Brain microvascular endothelial cell (primary cell): ENCODE results near the gene PRRC2C.

Experiments used
- DNase-seq: peaks from one replicate; pipeline ENCODE4 v3.0.0-alpha.2; 2020
- H3K27ac ChIP-seq: fragments of 250-450 bp; sonication (Bioruptor Pico); 2 replicates; pipeline ENCODE4 v1.5.1; 2020; ENCODE audit warnings: mild to moderate bottlenecking, moderate library complexity
- H3K27me3 ChIP-seq: fragments of 250-450 bp; sonication (Bioruptor Pico); replicated peaks from 2 replicates; pipeline ENCODE4 v1.5.1; 2020; ENCODE audit warnings: mild to moderate bottlenecking
- H3K36me3 ChIP-seq: fragments of 250-450 bp; sonication (Bioruptor Pico); replicated peaks from 2 replicates; pipeline ENCODE4 v1.5.1; 2020; ENCODE audit warnings: mild to moderate bottlenecking
- H3K4me3 ChIP-seq: 2 replicates; pipeline ENCODE4 v1.5.1; 2011; ENCODE audit warnings: low read depth, mild to moderate bottlenecking, control low read depth, low read length, moderate library complexity
- CTCF ChIP-seq: IDR thresholded peaks from 2 replicates; pipeline ENCODE4 v1.5.1; 2011; ENCODE audit warnings: low read depth, mild to moderate bottlenecking, moderate library complexity, low read length, control low read depth, inconsistent platforms; ENCODE audit errors: missing control alignments
- in situ Hi-C: cut with HindIII; loops from 2 replicates; pipeline ENCODE4 v1.10.0; 2017; ENCODE audit warnings: low sequenced_read_pairs, low pct_ligation_motif_present

The PRRC2C gene

GRCh38 chr1:171636141-171636540 is 150.8 kb downstream of the PRRC2C start:
- TF ChIP-seq CTCF = no peak
- H3K27ac ChIP-seq = no peak overlapping the region
- H3K36me3 ChIP-seq = no peaks in the 10 kb centered on the region
- H3K27me3 ChIP-seq = no peaks in the 10 kb centered on the region
- in situ Hi-C loops = no loop called here
- no peak for DNase-seq
- no peak overlapping the region for H3K4me3 ChIP-seq

GRCh38 chr1:171637928-171638576 is 152.7 kb downstream of the PRRC2C start:
- Histone ChIP-seq H3K4me3 (no peak overlapping the region), H3K36me3 (no peaks in the 10 kb centered on the region), H3K27ac (no peak overlapping the region), H3K27me3 (no peaks in the 10 kb centered on the region)
- in situ Hi-C loops = no loop called here
- no peak for DNase-seq
- no peak for TF ChIP-seq CTCF

GRCh38 chr1:171640225-171640624 is 154.9 kb downstream of the PRRC2C start:
- no peak for DNase-seq
- in situ Hi-C loops = no loop called here
- Histone ChIP-seq H3K36me3 (no peaks in the 10 kb centered on the region), H3K27me3 (no peaks in the 10 kb centered on the region), H3K4me3 (no peak overlapping the region), H3K27ac (no peak overlapping the region)
- no peak for TF ChIP-seq CTCF

- Histone ChIP-seq H3K4me3 (no peak overlapping the region), H3K27me3 (no peaks in the 10 kb centered on the region), H3K36me3 (no peaks in the 10 kb centered on the region), H3K27ac (no peak overlapping the region)
- TF ChIP-seq CTCF = no peak
- in situ Hi-C loops = no loop called here
- DNase-seq = no peak
Observed at GRCh38 chr1:171641076-171641864, 155.9 kb downstream of the PRRC2C start.

- Histone ChIP-seq H3K4me3 (no peak overlapping the region), H3K27ac (no peak overlapping the region), H3K27me3 (no peaks in the 10 kb centered on the region), H3K36me3 (no peaks in the 10 kb centered on the region)
- no peak for TF ChIP-seq CTCF
- in situ Hi-C loops = no loop called here
- DNase-seq = no peak
Observed at GRCh38 chr1:171642197-171642596, 156.9 kb downstream of the PRRC2C start.
